Measurements from ENCODE around the gene METTL13. TPM values are rescaled to one million over a fixed set of nuclear protein-coding genes. Genes with fewer than 3 reads are reported as not detected.
A peak's percentile ranks its signal among the peaks of the same experiment; 100 is the strongest.

METTL13 gene
- total and polyA plus RNA-seq, 11 donors, result 5.0 to 29.2 (median 14.8) TPM

GRCh38 chr1:171744986-171745385 lies 36.5 kb upstream of the METTL13 start:
- TF ChIP-seq, protein P1, sequence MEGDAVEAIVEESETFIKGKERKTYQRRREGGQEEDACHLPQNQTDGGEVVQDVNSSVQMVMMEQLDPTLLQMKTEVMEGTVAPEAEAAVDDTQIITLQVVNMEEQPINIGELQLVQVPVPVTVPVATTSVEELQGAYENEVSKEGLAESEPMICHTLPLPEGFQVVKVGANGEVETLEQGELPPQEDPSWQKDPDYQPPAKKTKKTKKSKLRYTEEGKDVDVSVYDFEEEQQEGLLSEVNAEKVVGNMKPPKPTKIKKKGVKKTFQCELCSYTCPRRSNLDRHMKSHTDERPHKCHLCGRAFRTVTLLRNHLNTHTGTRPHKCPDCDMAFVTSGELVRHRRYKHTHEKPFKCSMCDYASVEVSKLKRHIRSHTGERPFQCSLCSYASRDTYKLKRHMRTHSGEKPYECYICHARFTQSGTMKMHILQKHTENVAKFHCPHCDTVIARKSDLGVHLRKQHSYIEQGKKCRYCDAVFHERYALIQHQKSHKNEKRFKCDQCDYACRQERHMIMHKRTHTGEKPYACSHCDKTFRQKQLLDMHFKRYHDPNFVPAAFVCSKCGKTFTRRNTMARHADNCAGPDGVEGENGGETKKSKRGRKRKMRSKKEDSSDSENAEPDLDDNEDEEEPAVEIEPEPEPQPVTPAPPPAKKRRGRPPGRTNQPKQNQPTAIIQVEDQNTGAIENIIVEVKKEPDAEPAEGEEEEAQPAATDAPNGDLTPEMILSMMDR (IDR thresholded peaks at IDR 0.05), result no peak
- TF ChIP-seq POLR2A (IDR thresholded peaks at IDR 0.05), result no peak
- H3K4me1 ChIP-seq, result peaks cover 0 to 31% (median 19%) of the 10 kb centered on the region in 12 donors
- ATAC-seq, result no peak

DNA sequence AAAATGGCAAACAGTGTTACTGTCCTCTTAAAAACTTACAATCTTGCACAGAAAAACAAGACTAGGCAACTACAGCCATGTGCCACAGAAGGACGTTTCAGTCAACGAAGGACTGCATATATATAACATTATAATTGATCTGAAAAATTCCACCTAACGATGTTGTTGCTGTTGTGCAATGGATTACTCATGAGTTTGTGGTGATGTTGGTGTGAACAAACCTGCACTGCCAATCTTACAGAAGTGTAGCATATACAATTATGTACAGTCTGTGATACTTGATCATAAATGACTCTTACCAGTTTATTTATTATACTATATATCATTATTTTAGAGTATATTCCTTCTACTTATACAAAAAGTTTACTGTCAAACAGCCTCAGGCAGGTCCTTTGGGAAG lies 32.8 kb upstream of the METTL13 start:
- Histone ChIP-seq H3K4me3 (no peak overlapping the region), H3K36me3 (no peaks in the 10 kb centered on the region), H3K9me3 (no peaks in the 10 kb centered on the region), H3K27me3 (no peaks in the 10 kb centered on the region), H3K27ac (no peak overlapping the region), H3K4me1 (peaks cover 0 to 9% (median under 1%) of the 10 kb centered on the region in 12 donors)
- WGBS, 4 donors, result 87 to 92% (median 90%) methylated on average over 3 of the region's 3 CpGs
- ATAC-seq (no peak), DNase-seq (no peak)
- intact Hi-C loops (cut with DNase I), result no loop called here
- TF ChIP-seq, protein P1 (IDR thresholded peaks at IDR 0.05), result no peak
- TF ChIP-seq POLR2A (IDR thresholded peaks at IDR 0.05), result no peak

More at GRCh38 chr1:171744986-171745385, 36.5 kb upstream of the METTL13 start:
- WGBS, 4 donors, result 90 to 97% (median 94%) methylated on average over 8 of the region's 8 CpGs
- Histone ChIP-seq H3K27ac (peak overlapping the region in 1 of 12 donors; percentile 12), H3K4me3 (no peak overlapping the region), H3K36me3 (no peaks in the 10 kb centered on the region), H3K9me3 (no peaks in the 10 kb centered on the region), H3K27me3 (no peaks in the 10 kb centered on the region)
- intact Hi-C loops (cut with DNase I), result loop anchor here in 3 of 10 donors (5.0 kb wide), 2 partner anchors 37 to 98 kb away; partner anchors contain the start of gene METTL13 (in 2 of the 3)
- no peak for DNase-seq

DNA sequence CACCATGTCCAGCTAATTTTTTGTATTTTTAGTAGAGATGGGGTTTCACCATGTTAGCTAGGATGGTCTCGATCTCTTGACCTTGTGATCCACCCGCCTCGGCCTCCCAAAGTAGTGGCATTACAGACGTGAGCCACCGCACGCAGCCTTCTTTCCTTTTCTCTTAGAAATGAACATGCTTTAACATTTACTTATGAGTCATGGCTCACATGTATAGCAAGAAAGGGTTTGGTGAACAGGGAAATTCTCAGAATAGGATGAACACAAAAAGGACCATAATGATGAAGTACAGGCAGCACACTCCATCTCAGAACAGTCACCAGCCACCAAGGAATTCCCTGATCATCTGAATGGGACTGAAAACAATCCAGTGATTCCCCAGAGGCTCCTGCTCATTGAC lies 30.2 kb upstream of the METTL13 start:
- no peaks in the 10 kb centered on the region for H3K27me3 ChIP-seq
- no peak overlapping the region for H3K27ac ChIP-seq
- no peak for ATAC-seq
- no peak for DNase-seq
- H3K4me1 ChIP-seq, result no peaks in the 10 kb centered on the region
- TF ChIP-seq, protein P1 (IDR thresholded peaks at IDR 0.05), result no peak
- no peak for TF ChIP-seq POLR2A (IDR thresholded peaks at IDR 0.05)
- H3K36me3 ChIP-seq, result no peaks in the 10 kb centered on the region
- H3K4me3 ChIP-seq, result no peak overlapping the region
- intact Hi-C loops (cut with DNase I), result no loop called here
- WGBS, 4 donors, result 96 to 99% (median 97%) methylated on average over 6 of the region's 6 CpGs
- H3K9me3 ChIP-seq, result no peaks in the 10 kb centered on the region

DNA sequence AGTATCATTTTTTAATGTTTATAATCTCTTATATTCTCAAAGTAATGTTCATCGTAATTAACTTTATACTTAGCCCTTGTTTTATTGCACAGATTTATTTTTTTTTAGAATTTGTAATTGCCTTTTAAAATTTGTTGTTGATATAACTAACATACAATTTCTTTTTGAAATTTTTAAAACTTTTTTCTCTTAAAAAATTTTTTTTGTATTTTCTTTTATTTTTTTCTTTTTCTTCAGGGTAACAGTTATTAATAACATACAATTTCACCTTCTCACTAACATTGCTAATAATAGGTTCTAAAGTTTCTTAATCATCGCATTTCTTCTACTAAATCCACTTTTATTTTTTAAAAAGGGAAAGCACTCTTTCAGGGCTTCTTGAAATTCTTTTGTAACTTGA lies 28.3 kb upstream of the METTL13 start:
- 97% methylated on average over 2 of the region's 2 CpGs for WGBS, 4 donors
- intact Hi-C loops (cut with DNase I), result no loop called here

More for the DNA sequence above, 28.3 kb upstream of the METTL13 start:
- Histone ChIP-seq H3K4me1 (peaks cover 0 to 8% (median 0%) of the 10 kb centered on the region in 12 donors), H3K4me3 (no peak overlapping the region), H3K36me3 (no peaks in the 10 kb centered on the region), H3K9me3 (no peaks in the 10 kb centered on the region), H3K27ac (no peak overlapping the region), H3K27me3 (no peaks in the 10 kb centered on the region)
- ATAC-seq, result no peak
- TF ChIP-seq, protein P1 (IDR thresholded peaks at IDR 0.05), result no peak
- TF ChIP-seq POLR2A (IDR thresholded peaks at IDR 0.05), result no peak
- no peak for DNase-seq
